NCI-H1436 treated with DMSO at 0.1 percent for 48 hours (cell line): ENCODE measurements around the gene KRTAP5-1.
"Not testable (repeated sequence)": the region's sequence is repeated elsewhere in the genome, so short reads cannot be mapped to it uniquely, and the experiment has no call there.

Experiments
- DNase-seq: peaks from one replicate; lab custom pipeline; 2025; lab: John Stamatoyannopoulos, UW

The KRTAP5-1 gene

GRCh38 chr11:1601663-1602062 is 16.6 kb upstream of the KRTAP5-1 start:
- DNase-seq = not testable (repeated sequence)

DNA sequence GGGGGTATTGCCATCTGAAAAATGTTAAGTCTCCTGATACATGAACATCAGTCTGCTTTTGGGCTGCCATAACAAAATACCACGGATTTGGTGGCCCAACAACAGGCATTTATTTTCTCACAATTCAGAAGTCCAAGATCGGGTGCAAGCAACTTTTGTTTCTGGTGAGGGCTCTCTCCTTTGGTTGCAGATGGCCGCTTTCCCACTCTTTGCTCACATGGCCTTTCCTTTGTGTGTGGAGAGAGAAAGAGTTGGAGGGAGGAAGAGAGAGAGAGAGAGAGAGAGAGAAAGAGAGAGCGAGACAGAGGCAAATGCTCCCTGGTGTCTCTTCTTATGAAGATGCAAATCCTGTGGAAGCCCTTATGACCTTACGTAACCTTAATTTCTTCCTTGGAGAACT is 15.5 kb upstream of the KRTAP5-1 start:
- DNase-seq = no peak

- no peak for DNase-seq
Observed at GRCh38 chr11:1598816-1599215, 13.7 kb upstream of the KRTAP5-1 start.

- not testable (repeated sequence) for DNase-seq
Observed at GRCh38 chr11:1598406-1598805, 13.3 kb upstream of the KRTAP5-1 start.

DNA sequence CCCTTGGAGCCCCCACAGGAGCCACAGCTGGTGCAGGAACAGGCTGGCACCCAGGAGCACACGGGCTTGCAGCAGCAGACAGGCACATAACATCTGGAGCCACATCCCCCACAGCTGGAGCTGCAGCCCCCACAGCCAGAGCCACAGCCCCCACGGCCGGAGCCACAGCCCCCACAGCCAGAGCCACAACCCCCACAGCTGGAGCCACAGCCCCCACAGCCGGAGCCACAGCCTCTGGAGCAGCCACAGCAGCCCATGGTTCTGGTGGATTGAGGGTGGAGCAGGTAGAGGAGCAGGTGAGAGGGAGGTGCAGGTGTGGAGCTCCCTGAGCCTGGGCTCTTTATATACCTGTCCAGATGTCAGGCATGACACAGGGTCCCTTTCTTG is 12.9 kb upstream of the KRTAP5-1 start, which contains the start of gene KRTAP5-2:
Gene KRTAP5-2, minus strand, starts transcription at position 301 of the 387 bp plus-strand sequence. Its CDS starts 44 bp downstream, at position 257.
- DNase-seq = no peak

DNA sequence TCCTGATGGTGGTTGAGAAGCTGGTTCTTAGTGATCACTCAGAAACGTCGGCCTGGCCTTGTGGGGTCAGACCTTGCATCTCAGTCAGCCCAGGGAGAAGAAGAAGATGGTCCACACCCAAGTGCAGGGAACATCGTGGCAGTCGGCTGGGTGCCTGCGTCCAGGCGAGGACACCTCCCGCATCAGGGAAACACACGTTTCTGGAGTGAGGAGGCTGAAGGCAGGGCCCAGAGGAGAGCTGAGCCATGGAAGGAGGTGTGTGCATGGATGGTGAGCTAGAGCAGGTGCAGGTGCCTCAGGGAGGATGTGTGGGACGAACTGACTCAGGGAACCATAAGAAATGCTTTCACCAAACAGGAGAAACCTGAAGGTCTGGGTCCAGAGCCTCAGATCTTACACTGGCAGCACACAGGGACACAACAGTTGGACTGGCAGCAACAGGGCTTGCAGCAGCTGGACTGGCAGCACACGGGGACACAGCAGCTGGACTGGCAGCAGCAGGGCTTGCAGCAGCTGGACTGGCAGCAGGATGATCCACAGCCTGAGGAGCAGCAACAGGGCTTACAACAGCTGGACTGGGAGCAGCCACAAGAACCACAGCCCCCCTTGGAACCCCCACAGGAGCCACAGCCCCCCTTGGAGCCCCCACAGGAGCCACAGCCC is 12.4 kb upstream of the KRTAP5-1 start:
- no peak for DNase-seq

GRCh38 chr11:1596576-1597121 is 11.6 kb upstream of the KRTAP5-1 start:
- not testable (repeated sequence) for DNase-seq

DNA sequence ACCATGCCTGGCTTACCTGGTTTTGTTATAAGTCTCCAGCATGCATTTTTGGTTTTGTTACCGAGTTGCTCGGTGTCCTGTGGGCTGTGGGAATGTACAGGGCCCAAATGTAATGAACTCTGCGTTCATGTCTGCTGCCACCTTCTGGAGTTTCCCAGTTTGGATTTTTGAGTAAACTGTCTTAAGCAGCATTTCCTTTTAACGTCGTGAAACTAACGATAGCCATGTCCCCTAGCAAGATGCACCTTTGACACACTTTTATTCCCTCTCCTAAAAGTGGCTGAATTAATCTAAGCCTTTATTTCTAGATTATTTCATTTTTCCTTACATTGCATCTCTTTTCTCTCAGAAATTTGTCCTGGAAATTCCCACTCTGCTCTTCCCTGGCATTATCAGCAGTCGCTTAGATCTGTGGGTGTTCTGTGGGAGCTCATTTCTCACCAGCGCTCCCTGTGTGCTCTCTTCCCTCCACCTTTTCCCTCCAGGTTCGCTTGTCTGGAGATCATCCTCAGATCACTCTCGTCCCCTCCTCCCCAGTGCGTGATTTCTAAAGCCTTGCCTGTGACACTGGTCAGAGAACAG is 11.0 kb upstream of the KRTAP5-1 start:
- DNase-seq = not testable (repeated sequence)

- peak; percentile 27 for DNase-seq
Observed at GRCh38 chr11:1592628-1593027, 7.5 kb upstream of the KRTAP5-1 start.

DNA sequence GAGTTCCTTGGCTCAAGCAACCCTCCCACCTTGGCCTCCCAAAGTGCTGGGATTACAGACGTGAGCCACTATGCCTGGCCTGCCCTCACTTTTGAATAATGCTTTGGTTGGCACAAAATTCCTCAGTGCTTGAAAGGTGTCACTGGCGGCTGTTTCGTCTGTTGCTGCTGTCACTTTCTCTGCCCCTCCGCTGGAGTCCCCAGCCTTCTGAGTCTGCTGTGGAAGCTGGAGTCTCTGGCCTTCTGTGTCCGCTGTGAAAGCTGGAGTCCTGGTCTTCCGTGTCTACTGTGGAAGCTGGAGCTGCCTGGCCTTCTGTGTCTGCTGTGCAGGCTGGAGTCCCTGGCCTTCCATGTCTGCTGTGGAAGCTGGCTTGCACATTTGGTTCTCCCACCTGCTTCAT is 4.9 kb upstream of the KRTAP5-1 start:
- DNase-seq = no peak

DNA sequence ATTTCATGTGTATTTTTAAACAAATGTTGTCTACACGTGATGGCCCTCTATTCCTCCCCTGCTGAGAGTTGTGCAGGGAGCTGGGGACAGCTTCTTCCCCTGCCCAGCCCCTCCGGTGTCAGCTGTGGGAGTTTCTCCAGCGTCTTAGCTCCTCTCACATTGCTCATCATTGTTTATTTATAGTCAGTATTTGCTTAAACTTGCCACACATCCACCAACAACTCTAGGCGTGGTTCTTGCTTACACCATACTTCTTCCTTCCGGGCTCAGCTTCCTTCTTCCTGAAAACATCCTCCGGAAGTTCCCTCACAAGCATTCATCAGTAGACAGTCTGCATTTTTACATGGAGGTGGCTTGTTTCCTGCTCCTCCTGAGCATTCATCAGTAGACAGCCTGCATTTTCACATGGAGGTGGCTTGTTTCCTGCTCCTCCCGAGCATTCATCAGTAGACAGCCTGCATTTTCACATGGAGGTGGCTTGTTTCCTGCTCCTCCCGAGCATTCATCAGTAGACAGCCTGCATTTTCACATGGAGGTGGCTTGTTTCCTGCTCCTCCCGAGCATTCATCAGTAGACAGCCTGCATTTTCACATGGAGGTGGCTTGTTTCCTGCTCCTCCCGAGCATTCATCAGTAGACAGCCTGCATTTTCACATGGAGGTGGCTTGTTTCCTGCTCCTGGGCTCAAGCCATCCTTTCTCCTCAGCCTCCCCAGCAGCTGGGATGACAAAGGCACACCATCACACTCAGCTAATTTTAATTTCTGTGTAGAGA is 4.3 kb upstream of the KRTAP5-1 start:
- DNase-seq = not testable (repeated sequence)

GRCh38 chr11:1586699-1587098 is 1.6 kb upstream of the KRTAP5-1 start:
- no peak for DNase-seq

DNA sequence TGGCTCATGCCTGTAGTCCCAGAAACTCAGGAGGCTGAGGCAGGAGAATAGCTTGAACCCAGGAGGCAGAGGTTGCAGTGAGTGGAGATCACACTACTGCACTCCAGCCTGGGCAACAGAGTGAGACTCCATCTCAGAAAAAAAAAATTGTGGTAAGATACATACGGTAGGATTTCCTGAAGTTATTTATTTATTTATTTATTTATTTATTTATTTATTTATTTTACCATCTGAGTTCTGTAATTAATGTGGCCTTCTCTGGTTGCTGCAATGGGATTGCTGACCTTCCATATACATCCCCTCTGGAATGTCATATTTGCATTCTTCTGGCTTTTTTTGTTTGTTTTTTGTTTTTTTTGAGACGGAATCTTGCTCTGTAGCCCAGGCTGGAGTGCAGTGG is 2.2 kb downstream of the KRTAP5-1 start:
- DNase-seq = not testable (repeated sequence)

GRCh38 chr11:1581976-1582375 is 3.1 kb downstream of the KRTAP5-1 start:
- no peak for DNase-seq

GRCh38 chr11:1576825-1577224 is 8.3 kb downstream of the KRTAP5-1 start:
- DNase-seq = no peak

- not testable (repeated sequence) for DNase-seq
Observed at GRCh38 chr11:1575756-1576155, 9.3 kb downstream of the KRTAP5-1 start.

DNA sequence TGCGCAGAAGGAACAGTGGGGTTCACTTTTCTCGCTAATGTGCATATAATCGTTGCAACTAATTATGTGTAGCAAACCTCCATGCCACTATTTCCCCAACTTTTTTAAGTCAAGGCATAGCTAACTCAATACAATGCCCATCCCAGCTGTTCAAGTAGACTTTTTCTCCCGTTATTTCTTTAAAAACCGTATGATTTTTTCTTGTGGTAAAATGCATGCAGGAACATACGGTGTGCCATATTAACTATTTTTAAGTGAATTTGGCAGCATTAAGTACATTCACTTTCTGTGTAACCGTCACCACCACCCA is 10.2 kb downstream of the KRTAP5-1 start:
- no peak for DNase-seq

DNA sequence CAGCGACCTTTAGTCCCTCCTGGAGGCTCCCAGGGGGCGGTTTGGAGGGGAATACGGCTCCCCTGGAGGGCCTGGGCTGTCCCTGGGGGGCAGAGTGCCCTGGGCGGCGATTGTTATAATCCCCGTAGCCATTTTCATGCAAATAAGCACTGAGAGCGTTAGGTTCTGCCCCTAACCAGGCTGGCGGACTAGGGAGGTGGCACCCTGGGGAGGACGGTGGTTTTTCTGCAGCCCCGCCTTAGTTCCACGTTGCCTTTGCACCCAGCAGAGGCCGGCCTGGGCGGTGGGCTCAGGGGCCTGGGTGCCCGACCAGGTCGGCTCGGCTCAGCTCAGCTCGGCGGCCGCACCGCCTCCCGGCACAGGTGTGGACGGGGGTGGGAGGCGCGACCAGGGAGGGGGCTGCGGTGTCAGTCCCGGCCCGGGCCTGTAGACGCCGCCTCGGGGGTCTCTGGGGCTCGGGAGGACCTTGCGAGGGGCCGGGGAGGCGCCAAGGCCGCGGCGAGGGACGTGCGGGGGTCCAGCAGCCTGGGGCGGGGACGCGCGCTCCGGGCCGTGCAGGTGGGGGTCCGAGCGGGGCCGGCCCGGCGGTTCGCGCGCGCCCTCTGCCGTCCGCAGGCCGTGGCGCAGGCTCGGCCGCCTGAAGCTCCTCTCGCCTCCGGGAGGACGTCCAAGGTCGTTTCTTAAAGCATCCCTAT is 10.7 kb downstream of the KRTAP5-1 start:
- peak; percentile 68 for DNase-seq

- DNase-seq = no peak
Observed at GRCh38 chr11:1573903-1574237, 11.2 kb downstream of the KRTAP5-1 start.

- DNase-seq = no peak
Observed at GRCh38 chr11:1573077-1573902, 11.8 kb downstream of the KRTAP5-1 start.
